ENCODE data around the gene TFIP11. TPM values are rescaled to one million over a fixed set of nuclear protein-coding genes. Genes with fewer than 3 reads are reported as not detected.
A peak's percentile ranks its signal among the peaks of the same experiment; 100 is the strongest.

Gene TFIP11
- total and polyA plus RNA-seq, 2 of the 8 experiments (the other 6 are each of a cell fraction or from before 2014, with no cell fraction given) = 18.1 to 28.3 TPM

DNA sequence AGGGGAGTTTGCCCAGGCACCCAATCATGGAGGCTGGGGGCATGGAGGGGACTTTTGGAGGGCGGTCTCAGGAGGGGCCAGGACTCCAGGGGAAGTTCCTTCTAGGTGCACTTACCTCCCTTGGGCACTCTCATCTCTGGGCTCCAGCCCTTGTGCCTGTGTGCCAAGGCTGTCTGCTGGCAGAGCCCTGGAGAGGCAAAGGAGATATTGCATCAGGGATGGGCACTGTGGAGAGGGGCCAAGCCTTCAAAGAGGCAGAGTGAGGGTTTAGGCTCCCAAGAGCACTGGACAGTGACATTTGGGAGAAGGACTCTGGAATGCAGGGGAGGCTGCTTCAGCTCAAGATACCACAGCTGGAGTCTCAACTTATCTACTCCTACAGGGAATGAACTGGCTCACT, 32.2 kb upstream of the TFIP11 start:
- peaks cover 0 to 10% of the 10 kb centered on the region in 2 experiments for H4K20me1 ChIP-seq (replicated peaks in 1 of 2; ENCODE audit: control insufficient read depth in 1 of 2, insufficient read depth in 2 of 2, low read length in 2 of 2)
- H4K8ac ChIP-seq (ENCODE audit: extremely low read depth, insufficient read depth, low read length) = no peak overlapping the region
- no peak overlapping the region for H2BK20ac ChIP-seq (ENCODE audit: low read length)
- H2AK5ac ChIP-seq (ENCODE audit: low read depth, low read length) = no peak overlapping the region
- FAIRE-seq = no peak
- H3K79me2 ChIP-seq (ENCODE audit: control insufficient read depth in 1 of 2, insufficient read depth in 2 of 2, low read length in 2 of 2) = peaks cover 0 to 64% of the 10 kb centered on the region in 2 experiments; a peak in 2 of 4 replicates
- peaks cover 3 to 30% (median 14%) of the 10 kb centered on the region in 4 experiments for H3K36me3 ChIP-seq (ENCODE audit: control insufficient read depth in 2 of 4, insufficient read depth in 4 of 4, low read length in 3 of 4)
- DNase-seq (ENCODE audit: low read depth in 1 of 2, low spot score in 2 of 2) = no peak
- H3K9me3 ChIP-seq (ENCODE audit: insufficient read depth in 2 of 2, low read depth in 1 of 2, low read length in 1 of 2) = no peaks in the 10 kb centered on the region
- peaks cover 1% of the 10 kb centered on the region; the same call in 1 of the 2 replicates for H3K23me2 ChIP-seq (ENCODE audit: low read depth, low read length)
- H3K27me3 ChIP-seq (replicated peaks in 1 of 4; ENCODE audit: control insufficient read depth in 3 of 4, extremely low read depth in 1 of 4, insufficient read depth in 3 of 4, low read length in 3 of 4) = no peaks in the 10 kb centered on the region
- peaks cover 16% of the 10 kb centered on the region for H3K79me1 ChIP-seq (ENCODE audit: low read depth, low read length)
- CTCF ChIA-PET (ENCODE audit: partially characterized antibody) = interaction anchor here (0.6 to 1.2 kb wide), 4 partner anchors 10 to 1923 kb away, joined by 3 to 6 read pairs (median 4); no protein-coding TSS in a partner anchor
- POLR2A ChIA-PET (ENCODE audit: partially characterized antibody) = interaction anchor here (0.7 to 2.2 kb wide), 6 partner anchors 10 to 23 kb away, joined by 3 to 8 read pairs (median 3); no protein-coding TSS in a partner anchor
- peaks cover 2 to 6% (median 4%) of the 10 kb centered on the region in 4 experiments; a peak in 6 of 7 replicates for H3K4me1 ChIP-seq (replicated peaks in 1 of 4; ENCODE audit: control insufficient read depth in 3 of 4, insufficient read depth in 4 of 4, low read length in 3 of 4)
- H4K91ac ChIP-seq (replicated peaks; ENCODE audit: insufficient read length, low read length) = no peak overlapping the region
- H4K5ac ChIP-seq (ENCODE audit: insufficient read length, low read depth, low read length) = no peak overlapping the region
- WGBS, 2 experiments (ENCODE audit: extremely low coverage in 1 of 2, insufficient coverage in 1 of 2, insufficient read length in 1 of 2, insufficient replicate concordance in 2 of 2, low coverage in 1 of 2, low lambda C conversion rate in 2 of 2, missing lambda C conversion rate in 1 of 2) = 100% methylated on average over 1 of the region's 1 CpG; no CpG with 5 or more reads in 1 of the 2 experiments
- H2BK120ac ChIP-seq (replicated peaks; ENCODE audit: low read depth, low read length) = no peak overlapping the region
- H3K9ac ChIP-seq (replicated peaks in 1 of 4; ENCODE audit: extremely low read depth in 1 of 4, low read depth in 3 of 4, low read length in 3 of 4) = no peak overlapping the region
- no peak overlapping the region for H3K4ac ChIP-seq (replicated peaks; ENCODE audit: insufficient read length, low read depth, low read length)
- H3K4me3 ChIP-seq (ENCODE audit: extremely low read depth in 1 of 4, insufficient read depth in 2 of 4, low read depth in 3 of 4, low read length in 4 of 4) = no peak overlapping the region
- no peak overlapping the region for H2AFZ ChIP-seq (ENCODE audit: low read length)
- no peak overlapping the region; the same call in 1 of the 2 replicates for H3K18ac ChIP-seq (ENCODE audit: extremely low read depth, low read length)
- H3K23ac ChIP-seq (ENCODE audit: insufficient read length) = no peak overlapping the region
- no peak overlapping the region for H2BK15ac ChIP-seq (ENCODE audit: low read length)
- no peak overlapping the region for H3K27ac ChIP-seq (ENCODE audit: low read depth, low read length)
- H3K14ac ChIP-seq (ENCODE audit: insufficient read length) = no peak overlapping the region
- 0 out of 2 replicates have a peak overlapping the region, but pooled peaks have one; percentile 19 for H2BK5ac ChIP-seq (ENCODE audit: low read depth, low read length)
- H2BK12ac ChIP-seq (ENCODE audit: low read depth, low read length) = no peak overlapping the region
- H3K56ac ChIP-seq (replicated peaks; ENCODE audit: insufficient read length, low read depth, low read length) = no peak overlapping the region
- no peak overlapping the region for H3K4me2 ChIP-seq (ENCODE audit: insufficient read depth in 1 of 2, low read depth in 2 of 2, low read length in 2 of 2)
- TF ChIP-seq ASH2L (IDR thresholded peaks at IDR 0.05; ENCODE audit: low read length) = no peak
- no peak for TF ChIP-seq NANOG (IDR thresholded peaks at IDR 0.05; ENCODE audit: insufficient read depth, low read depth, low read length, poor library complexity, severe bottlenecking)
- no peak for TF ChIP-seq EGR1 (IDR thresholded peaks at IDR 0.05; ENCODE audit: borderline replicate concordance, low read depth, low read length)
- no peak for TF ChIP-seq CEBPB (IDR thresholded peaks at IDR 0.05; ENCODE audit: low read depth, low read length)
- TF ChIP-seq, protein P1, sequence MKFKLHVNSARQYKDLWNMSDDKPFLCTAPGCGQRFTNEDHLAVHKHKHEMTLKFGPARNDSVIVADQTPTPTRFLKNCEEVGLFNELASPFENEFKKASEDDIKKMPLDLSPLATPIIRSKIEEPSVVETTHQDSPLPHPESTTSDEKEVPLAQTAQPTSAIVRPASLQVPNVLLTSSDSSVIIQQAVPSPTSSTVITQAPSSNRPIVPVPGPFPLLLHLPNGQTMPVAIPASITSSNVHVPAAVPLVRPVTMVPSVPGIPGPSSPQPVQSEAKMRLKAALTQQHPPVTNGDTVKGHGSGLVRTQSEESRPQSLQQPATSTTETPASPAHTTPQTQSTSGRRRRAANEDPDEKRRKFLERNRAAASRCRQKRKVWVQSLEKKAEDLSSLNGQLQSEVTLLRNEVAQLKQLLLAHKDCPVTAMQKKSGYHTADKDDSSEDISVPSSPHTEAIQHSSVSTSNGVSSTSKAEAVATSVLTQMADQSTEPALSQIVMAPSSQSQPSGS (IDR thresholded peaks at IDR 0.05; ENCODE audit: low read length) = no peak
- TF ChIP-seq TEAD4 (IDR thresholded peaks at IDR 0.05; ENCODE audit: low read depth, low read length) = no peak
- TF ChIP-seq, protein P2, sequence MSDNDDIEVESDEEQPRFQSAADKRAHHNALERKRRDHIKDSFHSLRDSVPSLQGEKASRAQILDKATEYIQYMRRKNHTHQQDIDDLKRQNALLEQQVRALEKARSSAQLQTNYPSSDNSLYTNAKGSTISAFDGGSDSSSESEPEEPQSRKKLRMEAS (IDR thresholded peaks at IDR 0.05) = no peak
- no peak for TF ChIP-seq SAP30 (IDR thresholded peaks at IDR 0.05; ENCODE audit: insufficient read depth, insufficient replicate concordance, low read length)
- no peak for TF ChIP-seq KDM4A (IDR thresholded peaks at IDR 0.05; ENCODE audit: low read depth, low read length, severe bottlenecking)
- TF ChIP-seq CHD2 (IDR thresholded peaks at IDR 0.05; ENCODE audit: low read length) = no peak
- no peak for TF ChIP-seq HDAC6 (IDR thresholded peaks at IDR 0.05; ENCODE audit: low read depth, low read length)
